Liver (tissue), 3 donors: ENCODE measurements around the gene RANBP1.

ENCODE experiments used
- CTCF ChIP-seq: fragments of 150-350 bp; IDR thresholded peaks from 2 replicates; pipeline ENCODE4 v1.5.1; 2017; ENCODE audit warnings: improper control_type of control experiment, low read depth, low read length; ENCODE audit not compliant: missing input control
- JUND ChIP-seq, 2 donors: IDR thresholded peaks; 2 replicates each; pipeline ENCODE4 v1.6.1; 2016; ENCODE audit warnings: antibody characterized with exemption in 2 of 2
- YY1 ChIP-seq: IDR thresholded peaks from 2 replicates; pipeline ENCODE4 v1.6.1; 2016; ENCODE audit warnings: antibody characterized with exemption, mild to moderate bottlenecking
- ZBTB33 ChIP-seq: IDR thresholded peaks from 2 replicates; pipeline ENCODE4 v1.6.1; 2016; ENCODE audit warnings: antibody characterized with exemption
- TF ChIP-seq, protein P1 (sequence below): IDR thresholded peaks from 2 replicates; pipeline ENCODE4 v1.6.1; 2016; ENCODE audit warnings: antibody characterized with exemption
- donor health status: healthy.
- donor health status: healthy.

GRCh38 chr22:20140521-20140964 lies 24.6 kb downstream of the RANBP1 start:
- TF ChIP-seq YY1 (no peak), JUND (IDR thresholded peaks at IDR 0.05) (no peak), ZBTB33 (no peak), CTCF (no peak)
- TF ChIP-seq, protein P1, sequence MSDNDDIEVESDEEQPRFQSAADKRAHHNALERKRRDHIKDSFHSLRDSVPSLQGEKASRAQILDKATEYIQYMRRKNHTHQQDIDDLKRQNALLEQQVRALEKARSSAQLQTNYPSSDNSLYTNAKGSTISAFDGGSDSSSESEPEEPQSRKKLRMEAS, result no peak
